WTC11 (cell line): ENCODE measurements around the gene RUNX2. TPM values are rescaled to one million over a fixed set of nuclear protein-coding genes. Genes with fewer than 3 reads are reported as not detected.

Experiments used
- ATAC-seq: fragments of 200-7000 bp; cut with Tn5 transposase; 2 replicates; pipeline ENCODE4 v1.10.0; 2021; ENCODE audit warnings: mild to moderate bottlenecking, moderate library complexity
- CTCF ChIA-PET: fragments of 300-600 bp; sonication (Branson Sonifier 250); formaldehyde crosslinking; loops from one replicate; lab custom pipeline; 2021; ENCODE audit warnings: antibody characterized with exemption; lab: Charles Lee
- POLR2A ChIA-PET: fragments of 350-600 bp; sonication (Branson Sonifier 250); formaldehyde crosslinking; loops from one replicate; lab custom pipeline; 2021; ENCODE audit warnings: antibody characterized with exemption; lab: Charles Lee
- DNase-seq: peaks from one replicate; pipeline ENCODE4 v3.0.0; 2021; ENCODE audit warnings: low spot score
- H3K27ac Mint-ChIP-seq: 2 replicates; pipeline ENCODE4 v1.8.0; 2021; ENCODE audit warnings: mixed read lengths
- H3K27me3 Mint-ChIP-seq: 2 replicates; pipeline ENCODE4 v1.8.0; 2021; ENCODE audit warnings: low read depth, mild to moderate bottlenecking, moderate library complexity, mixed read lengths
- H3K36me3 Mint-ChIP-seq: 2 replicates; pipeline ENCODE4 v1.8.0; 2021; ENCODE audit warnings: mixed read lengths
- H3K4me1 Mint-ChIP-seq: 2 replicates; pipeline ENCODE4 v1.8.0; 2022; ENCODE audit warnings: mixed read lengths
- H3K4me3 Mint-ChIP-seq: 2 replicates; pipeline ENCODE4 v1.8.0; 2021; ENCODE audit warnings: mild to moderate bottlenecking, moderate library complexity, mixed read lengths
- H3K9me3 Mint-ChIP-seq: 2 replicates; pipeline ENCODE4 v1.8.0; 2021; ENCODE audit warnings: mixed read lengths
- ATF1 ChIP-seq: sonication (generic); formaldehyde crosslinking; IDR thresholded peaks from 2 replicates; pipeline ENCODE4 v1.8.1; 2023; ENCODE audit warnings: mild to moderate bottlenecking, moderate library complexity, missing genetic modification reagents
- CREB1 ChIP-seq: sonication (generic); formaldehyde crosslinking; IDR thresholded peaks from 2 replicates; pipeline ENCODE4 v1.8.0; 2023; ENCODE audit warnings: mild to moderate bottlenecking, missing genetic modification reagents
- CREM ChIP-seq: sonication (generic); formaldehyde crosslinking; IDR thresholded peaks from 2 replicates; pipeline ENCODE4 v1.8.1; 2022; ENCODE audit warnings: mild to moderate bottlenecking, missing genetic modification reagents, moderate library complexity
- CTCF ChIP-seq: fragments of 200-600 bp; IDR thresholded peaks from 2 replicates; pipeline ENCODE4 v1.8.0; 2022; ENCODE audit warnings: antibody characterized with exemption
- E2F4 ChIP-seq: sonication (generic); formaldehyde crosslinking; IDR thresholded peaks from 2 replicates; pipeline ENCODE4 v1.8.1; 2022; ENCODE audit warnings: low read depth, mild to moderate bottlenecking, moderate library complexity, missing genetic modification reagents, borderline replicate concordance
- FOXP1 ChIP-seq: sonication (generic); formaldehyde crosslinking; IDR thresholded peaks from 2 replicates; pipeline ENCODE4 v1.8.0; 2022; ENCODE audit warnings: missing genetic modification reagents, mild to moderate bottlenecking, moderate library complexity, borderline replicate concordance
- GABPB1 ChIP-seq: sonication (generic); formaldehyde crosslinking; IDR thresholded peaks from 2 replicates; pipeline ENCODE4 v1.8.1; 2023; ENCODE audit warnings: mild to moderate bottlenecking, missing genetic modification reagents
- HMGXB4 ChIP-seq: sonication (generic); formaldehyde crosslinking; IDR thresholded peaks from 2 replicates; pipeline ENCODE4 v1.8.1; 2023; ENCODE audit warnings: mild to moderate bottlenecking, moderate library complexity, missing genetic modification reagents
- MAX ChIP-seq: sonication (generic); formaldehyde crosslinking; IDR thresholded peaks from 2 replicates; pipeline ENCODE4 v1.8.0; 2022; ENCODE audit warnings: mild to moderate bottlenecking, missing genetic modification reagents
- MYBL2 ChIP-seq: sonication (generic); formaldehyde crosslinking; IDR thresholded peaks from 2 replicates; pipeline ENCODE4 v1.8.1; 2023; ENCODE audit warnings: mild to moderate bottlenecking, moderate library complexity, missing genetic modification reagents
- NFYB ChIP-seq: sonication (generic); formaldehyde crosslinking; conservative IDR thresholded peaks from 2 replicates; pipeline ENCODE4 v1.8.0; 2022; ENCODE audit warnings: low read depth, missing genetic modification reagents
- TCF7 ChIP-seq: sonication (generic); formaldehyde crosslinking; IDR thresholded peaks from 2 replicates; pipeline ENCODE4 v1.8.0; 2022; ENCODE audit warnings: mild to moderate bottlenecking, low read depth, missing genetic modification reagents, moderate library complexity
- TP53 ChIP-seq: sonication (generic); formaldehyde crosslinking; IDR thresholded peaks from 2 replicates; pipeline ENCODE4 v1.8.1; 2023; ENCODE audit warnings: mild to moderate bottlenecking, missing genetic modification reagents
- ZBTB43 ChIP-seq: sonication (generic); formaldehyde crosslinking; IDR thresholded peaks from 2 replicates; pipeline ENCODE4 v1.8.1; 2023; ENCODE audit warnings: mild to moderate bottlenecking, missing genetic modification reagents
- ZNF317 ChIP-seq: sonication (generic); formaldehyde crosslinking; IDR thresholded peaks from 2 replicates; pipeline ENCODE4 v1.8.1; 2023; ENCODE audit warnings: low read depth, mild to moderate bottlenecking, moderate library complexity, missing genetic modification reagents, borderline replicate concordance
- ZNF423 ChIP-seq: fragments of 250-450 bp; sonication (Bioruptor Pico); IDR thresholded peaks from 2 replicates; pipeline ENCODE4 v2.1.2; 2022; ENCODE audit warnings: mild to moderate bottlenecking, moderate library complexity
- total RNA-seq: library from RNA; stranded (reverse); gene quantifications from 3 replicates; pipeline ENCODE4 v1.2.3, GENCODE V29; 2021
- TF ChIP-seq, protein P1 (sequence below): sonication (generic); formaldehyde crosslinking; IDR thresholded peaks from 2 replicates; pipeline ENCODE4 v1.8.1; 2022; ENCODE audit warnings: mild to moderate bottlenecking, missing genetic modification reagents, moderate library complexity, borderline replicate concordance
- TF ChIP-seq, protein P2 (sequence below): sonication (generic); formaldehyde crosslinking; IDR thresholded peaks from 2 replicates; pipeline ENCODE4 v1.8.0; 2022; ENCODE audit warnings: mild to moderate bottlenecking, missing genetic modification reagents
- TF ChIP-seq, protein P3 (sequence below): sonication (generic); formaldehyde crosslinking; IDR thresholded peaks from 2 replicates; pipeline ENCODE4 v1.8.0; 2023; ENCODE audit warnings: missing genetic modification reagents, mild to moderate bottlenecking, borderline replicate concordance

Gene RUNX2
- total RNA-seq, 1 experiment from 2014 or later, result 0.28 TPM

DNA sequence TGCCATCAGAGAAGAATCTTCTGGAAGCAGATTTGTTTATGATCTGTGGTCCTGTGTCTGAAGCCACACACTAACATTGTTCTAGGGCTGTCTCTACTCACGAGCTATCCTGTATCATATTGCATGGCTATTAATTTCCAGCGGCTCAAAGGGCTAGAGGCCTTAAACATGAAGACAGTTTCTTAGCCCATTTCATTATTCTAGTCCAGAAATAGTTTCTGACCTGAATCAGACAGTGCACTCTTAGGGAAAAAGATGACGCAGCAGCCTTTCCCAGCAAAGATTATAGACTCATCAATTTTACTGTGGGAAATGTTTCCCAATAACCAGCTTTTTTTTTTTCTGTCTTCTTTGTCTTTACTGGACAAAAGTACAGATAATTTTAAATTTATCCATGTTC lies 154.9 kb downstream of the RUNX2 start:
- DNase-seq, result no peak
- Mint-ChIP-seq H3K9me3 (no peaks in the 10 kb centered on the region), H3K27ac (no peak overlapping the region), H3K4me1 (no peaks in the 10 kb centered on the region; the same call in 1 of the 2 replicates), H3K27me3 (no peaks in the 10 kb centered on the region), H3K36me3 (no peaks in the 10 kb centered on the region), H3K4me3 (no peak overlapping the region)
- ATAC-seq, result no peak
- POLR2A ChIA-PET, result no interaction called here
- TF ChIP-seq, protein P1, sequence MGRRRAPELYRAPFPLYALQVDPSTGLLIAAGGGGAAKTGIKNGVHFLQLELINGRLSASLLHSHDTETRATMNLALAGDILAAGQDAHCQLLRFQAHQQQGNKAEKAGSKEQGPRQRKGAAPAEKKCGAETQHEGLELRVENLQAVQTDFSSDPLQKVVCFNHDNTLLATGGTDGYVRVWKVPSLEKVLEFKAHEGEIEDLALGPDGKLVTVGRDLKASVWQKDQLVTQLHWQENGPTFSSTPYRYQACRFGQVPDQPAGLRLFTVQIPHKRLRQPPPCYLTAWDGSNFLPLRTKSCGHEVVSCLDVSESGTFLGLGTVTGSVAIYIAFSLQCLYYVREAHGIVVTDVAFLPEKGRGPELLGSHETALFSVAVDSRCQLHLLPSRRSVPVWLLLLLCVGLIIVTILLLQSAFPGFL (CRISPR knock-in tag), result no peak
- TF ChIP-seq MYBL2 (CRISPR knock-in tag) (no peak), ATF1 (CRISPR knock-in tag) (no peak), CTCF (no peak), ZBTB43 (CRISPR knock-in tag) (no peak), HMGXB4 (CRISPR knock-in tag) (no peak), CREB1 (CRISPR knock-in tag) (no peak), NFYB (CRISPR knock-in tag) (no peak), CREM (CRISPR knock-in tag) (no peak), E2F4 (CRISPR knock-in tag) (no peak)
- TF ChIP-seq, protein P2, sequence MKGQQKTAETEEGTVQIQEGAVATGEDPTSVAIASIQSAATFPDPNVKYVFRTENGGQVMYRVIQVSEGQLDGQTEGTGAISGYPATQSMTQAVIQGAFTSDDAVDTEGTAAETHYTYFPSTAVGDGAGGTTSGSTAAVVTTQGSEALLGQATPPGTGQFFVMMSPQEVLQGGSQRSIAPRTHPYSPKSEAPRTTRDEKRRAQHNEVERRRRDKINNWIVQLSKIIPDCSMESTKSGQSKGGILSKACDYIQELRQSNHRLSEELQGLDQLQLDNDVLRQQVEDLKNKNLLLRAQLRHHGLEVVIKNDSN (CRISPR knock-in tag), result no peak
- CTCF ChIA-PET, result interaction anchor here (1.0 kb wide), 1 partner anchor 231 kb away, joined by 3 read pairs; no protein-coding TSS in a partner anchor

GRCh38 chr6:45483501-45483900 lies 155.4 kb downstream of the RUNX2 start:
- Mint-ChIP-seq H3K27ac (no peak overlapping the region), H3K27me3 (no peaks in the 10 kb centered on the region), H3K36me3 (no peaks in the 10 kb centered on the region), H3K4me1 (no peaks in the 10 kb centered on the region; the same call in 1 of the 2 replicates), H3K9me3 (no peaks in the 10 kb centered on the region), H3K4me3 (no peak overlapping the region)
- ATAC-seq, result no peak
- POLR2A ChIA-PET, result no interaction called here
- no peak for DNase-seq
- CTCF ChIA-PET, result interaction anchor here (1.0 kb wide), 1 partner anchor 231 kb away, joined by 3 read pairs; no protein-coding TSS in a partner anchor
- TF ChIP-seq ZNF423 (CRISPR knock-in tag), result no peak
- TF ChIP-seq TP53 (CRISPR knock-in tag), result no peak
- TF ChIP-seq GABPB1 (CRISPR knock-in tag), result no peak
- no peak for TF ChIP-seq FOXP1 (CRISPR knock-in tag)
- TF ChIP-seq ZNF317 (CRISPR knock-in tag), result no peak
- no peak for TF ChIP-seq MAX (CRISPR knock-in tag)
- TF ChIP-seq, protein P3, sequence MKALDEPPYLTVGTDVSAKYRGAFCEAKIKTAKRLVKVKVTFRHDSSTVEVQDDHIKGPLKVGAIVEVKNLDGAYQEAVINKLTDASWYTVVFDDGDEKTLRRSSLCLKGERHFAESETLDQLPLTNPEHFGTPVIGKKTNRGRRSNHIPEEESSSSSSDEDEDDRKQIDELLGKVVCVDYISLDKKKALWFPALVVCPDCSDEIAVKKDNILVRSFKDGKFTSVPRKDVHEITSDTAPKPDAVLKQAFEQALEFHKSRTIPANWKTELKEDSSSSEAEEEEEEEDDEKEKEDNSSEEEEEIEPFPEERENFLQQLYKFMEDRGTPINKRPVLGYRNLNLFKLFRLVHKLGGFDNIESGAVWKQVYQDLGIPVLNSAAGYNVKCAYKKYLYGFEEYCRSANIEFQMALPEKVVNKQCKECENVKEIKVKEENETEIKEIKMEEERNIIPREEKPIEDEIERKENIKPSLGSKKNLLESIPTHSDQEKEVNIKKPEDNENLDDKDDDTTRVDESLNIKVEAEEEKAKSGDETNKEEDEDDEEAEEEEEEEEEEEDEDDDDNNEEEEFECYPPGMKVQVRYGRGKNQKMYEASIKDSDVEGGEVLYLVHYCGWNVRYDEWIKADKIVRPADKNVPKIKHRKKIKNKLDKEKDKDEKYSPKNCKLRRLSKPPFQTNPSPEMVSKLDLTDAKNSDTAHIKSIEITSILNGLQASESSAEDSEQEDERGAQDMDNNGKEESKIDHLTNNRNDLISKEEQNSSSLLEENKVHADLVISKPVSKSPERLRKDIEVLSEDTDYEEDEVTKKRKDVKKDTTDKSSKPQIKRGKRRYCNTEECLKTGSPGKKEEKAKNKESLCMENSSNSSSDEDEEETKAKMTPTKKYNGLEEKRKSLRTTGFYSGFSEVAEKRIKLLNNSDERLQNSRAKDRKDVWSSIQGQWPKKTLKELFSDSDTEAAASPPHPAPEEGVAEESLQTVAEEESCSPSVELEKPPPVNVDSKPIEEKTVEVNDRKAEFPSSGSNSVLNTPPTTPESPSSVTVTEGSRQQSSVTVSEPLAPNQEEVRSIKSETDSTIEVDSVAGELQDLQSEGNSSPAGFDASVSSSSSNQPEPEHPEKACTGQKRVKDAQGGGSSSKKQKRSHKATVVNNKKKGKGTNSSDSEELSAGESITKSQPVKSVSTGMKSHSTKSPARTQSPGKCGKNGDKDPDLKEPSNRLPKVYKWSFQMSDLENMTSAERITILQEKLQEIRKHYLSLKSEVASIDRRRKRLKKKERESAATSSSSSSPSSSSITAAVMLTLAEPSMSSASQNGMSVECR, result no peak
- no peak for TF ChIP-seq TCF7 (CRISPR knock-in tag)
